Neural progenitor cell (in vitro differentiated cells): ENCODE results near the gene ITPR2. TPM values are rescaled to one million over a fixed set of nuclear protein-coding genes. Genes with fewer than 3 reads are reported as not detected.
"Not testable (repeated sequence)": the region's sequence is repeated elsewhere in the genome, so short reads cannot be mapped to it uniquely, and the experiment has no call there.

Experiments
- DNase-seq: peaks from one replicate; pipeline ENCODE4 v3.0.0-alpha.2; 2016; ENCODE audit warnings: low spot score
- H2AFZ ChIP-seq: fragments of 200-600 bp; sonication (generic); replicated peaks from 2 replicates; pipeline ENCODE4 v1.6.1; 2016; ENCODE audit warnings: antibody characterized with exemption
- H3F3A ChIP-seq: fragments of 200-600 bp; sonication (generic); 2 replicates; pipeline ENCODE4 v1.6.1; 2016; ENCODE audit warnings: antibody characterized with exemption, low read depth
- H3K27ac ChIP-seq: fragments of 200-600 bp; sonication (generic); 2 replicates; pipeline ENCODE4 v1.5.1; 2016; ENCODE audit warnings: mild to moderate bottlenecking
- H3K27me3 ChIP-seq: fragments of 200-600 bp; sonication (generic); 2 replicates; pipeline ENCODE4 v1.6.1; 2016; ENCODE audit warnings: mild to moderate bottlenecking, moderate library complexity
- H3K36me3 ChIP-seq: fragments of 200-600 bp; sonication (generic); 2 replicates; pipeline ENCODE4 v1.5.1; 2016
- H3K4me1 ChIP-seq: fragments of 200-600 bp; sonication (generic); 2 replicates; pipeline ENCODE4 v1.6.1; 2016; ENCODE audit warnings: mixed run types
- H3K4me2 ChIP-seq: fragments of 200-600 bp; sonication (generic); 2 replicates; pipeline ENCODE4 v1.6.1; 2016
- H3K4me3 ChIP-seq: fragments of 200-600 bp; sonication (generic); 2 replicates; pipeline ENCODE4 v1.5.1; 2016
- H3K79me2 ChIP-seq: fragments of 200-600 bp; sonication (generic); 2 replicates; pipeline ENCODE4 v1.6.1; 2016; ENCODE audit warnings: low read depth
- H3K9ac ChIP-seq: fragments of 200-600 bp; sonication (generic); 2 replicates; pipeline ENCODE4 v1.6.1; 2016
- H3K9me3 ChIP-seq: fragments of 200-600 bp; sonication (generic); 2 replicates; pipeline ENCODE4 v1.5.1; 2016; ENCODE audit warnings: low read depth
- H4K20me1 ChIP-seq: fragments of 200-600 bp; sonication (generic); 2 replicates; pipeline ENCODE4 v1.6.1; 2016; ENCODE audit warnings: low read depth
- H3K27ac Mint-ChIP-seq: 3 replicates; pipeline ENCODE4 v1.8.0; 2021; ENCODE audit warnings: mixed read lengths
- H3K27me3 Mint-ChIP-seq: 2 replicates; pipeline ENCODE4 v1.8.0; 2022; ENCODE audit warnings: low read depth, mild to moderate bottlenecking, inconsistent platforms, moderate library complexity, mixed read lengths; ENCODE audit not compliant: insufficient read depth
- H3K36me3 Mint-ChIP-seq: 3 replicates; pipeline ENCODE4 v1.8.0; 2021; ENCODE audit warnings: mixed read lengths
- H3K4me1 Mint-ChIP-seq: 3 replicates; pipeline ENCODE4 v1.8.0; 2021; ENCODE audit warnings: mixed read lengths
- H3K4me3 Mint-ChIP-seq: 3 replicates; pipeline ENCODE4 v1.8.0; 2021; ENCODE audit warnings: mild to moderate bottlenecking, moderate library complexity, mixed read lengths
- H3K9me3 Mint-ChIP-seq: 3 replicates; pipeline ENCODE4 v1.8.0; 2020; ENCODE audit warnings: mixed read lengths
- EZH2 ChIP-seq: fragments of 200-600 bp; sonication (generic); IDR thresholded peaks from 2 replicates; pipeline ENCODE4 v1.6.1; 2017; ENCODE audit warnings: antibody characterized with exemption, mild to moderate bottlenecking, moderate library complexity
- EZH2phosphoT487 ChIP-seq: fragments of 200-600 bp; sonication (generic); IDR thresholded peaks from 2 replicates; pipeline ENCODE4 v1.6.1; 2017; ENCODE audit warnings: antibody characterized with exemption
- total RNA-seq: library from RNA; depleted of rRNA; stranded (reverse); fragments of >200 nt; gene quantifications from 2 replicates; pipeline ENCODE4 v1.2.3, GENCODE V29; 2015; ENCODE audit warnings: low replicate concordance
- TF ChIP-seq, protein P1 (sequence below): fragments of 200-600 bp; sonication (generic); IDR thresholded peaks from 2 replicates; pipeline ENCODE4 v1.5.1; 2017; ENCODE audit warnings: antibody characterized with exemption, mild to moderate bottlenecking

Gene ITPR2
- total RNA-seq, 1 donor from 2014 or later, result 11.4 TPM

DNA sequence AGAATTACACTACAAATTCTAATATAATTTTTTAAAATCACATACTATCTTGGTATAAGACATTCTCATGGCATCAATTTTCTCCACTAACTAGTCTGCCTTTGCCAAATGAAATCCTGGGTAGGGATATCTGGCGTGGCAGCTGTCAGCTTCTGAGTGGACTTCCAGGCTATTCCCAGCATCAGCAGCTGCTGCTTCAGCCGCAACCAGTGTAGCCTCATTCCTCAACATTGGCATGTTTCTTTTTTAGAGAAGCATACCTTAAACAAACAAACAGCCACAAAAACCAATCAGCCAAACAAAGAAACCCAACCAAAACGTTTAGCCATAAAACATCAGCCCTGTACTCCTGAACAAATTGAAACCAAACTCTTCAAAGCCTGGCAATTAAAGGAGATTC is 401.8 kb downstream of the ITPR2 start:
- no peak for DNase-seq
- TF ChIP-seq, protein P1, sequence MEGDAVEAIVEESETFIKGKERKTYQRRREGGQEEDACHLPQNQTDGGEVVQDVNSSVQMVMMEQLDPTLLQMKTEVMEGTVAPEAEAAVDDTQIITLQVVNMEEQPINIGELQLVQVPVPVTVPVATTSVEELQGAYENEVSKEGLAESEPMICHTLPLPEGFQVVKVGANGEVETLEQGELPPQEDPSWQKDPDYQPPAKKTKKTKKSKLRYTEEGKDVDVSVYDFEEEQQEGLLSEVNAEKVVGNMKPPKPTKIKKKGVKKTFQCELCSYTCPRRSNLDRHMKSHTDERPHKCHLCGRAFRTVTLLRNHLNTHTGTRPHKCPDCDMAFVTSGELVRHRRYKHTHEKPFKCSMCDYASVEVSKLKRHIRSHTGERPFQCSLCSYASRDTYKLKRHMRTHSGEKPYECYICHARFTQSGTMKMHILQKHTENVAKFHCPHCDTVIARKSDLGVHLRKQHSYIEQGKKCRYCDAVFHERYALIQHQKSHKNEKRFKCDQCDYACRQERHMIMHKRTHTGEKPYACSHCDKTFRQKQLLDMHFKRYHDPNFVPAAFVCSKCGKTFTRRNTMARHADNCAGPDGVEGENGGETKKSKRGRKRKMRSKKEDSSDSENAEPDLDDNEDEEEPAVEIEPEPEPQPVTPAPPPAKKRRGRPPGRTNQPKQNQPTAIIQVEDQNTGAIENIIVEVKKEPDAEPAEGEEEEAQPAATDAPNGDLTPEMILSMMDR, result no peak
- TF ChIP-seq EZH2phosphoT487 (no peak), EZH2 (no peak)
- Mint-ChIP-seq H3K36me3 (no peaks in the 10 kb centered on the region), H3K27me3 (no peaks in the 10 kb centered on the region), H3K4me3 (no peak overlapping the region), H3K4me1 (no peaks in the 10 kb centered on the region), H3K9me3 (no peaks in the 10 kb centered on the region), H3K27ac (no peak overlapping the region)
- Histone ChIP-seq H2AFZ (no peak overlapping the region), H3K9ac (no peak overlapping the region), H3K4me1 (no peaks in the 10 kb centered on the region), H3K27ac (no peak overlapping the region), H3K36me3 (no peaks in the 10 kb centered on the region), H3K27me3 (no peaks in the 10 kb centered on the region), H3K4me3 (no peak overlapping the region), H4K20me1 (no peaks in the 10 kb centered on the region), H3K79me2 (no peaks in the 10 kb centered on the region), H3F3A (no peaks in the 10 kb centered on the region), H3K9me3 (no peaks in the 10 kb centered on the region), H3K4me2 (no peak overlapping the region)

DNA sequence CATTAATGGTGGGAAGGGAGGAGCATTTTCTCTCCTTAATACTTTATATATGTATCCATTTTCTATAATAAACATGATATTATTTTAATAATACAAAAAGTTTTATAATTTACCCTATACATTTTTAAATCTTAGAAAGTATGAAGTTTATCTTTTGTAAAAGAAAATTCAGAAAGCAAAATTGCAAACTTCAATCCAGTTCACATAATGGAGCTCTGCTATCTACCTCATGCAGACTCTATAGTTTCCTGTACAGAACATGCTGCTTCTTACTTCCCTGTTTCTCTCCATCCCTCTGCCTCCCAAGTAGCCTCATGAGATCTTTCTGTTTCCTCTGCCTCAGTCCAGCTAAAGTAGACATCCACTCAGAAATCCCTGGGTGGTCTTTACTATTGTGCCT is 402.4 kb downstream of the ITPR2 start:
- not testable (repeated sequence) for H3K27ac ChIP-seq, H3K4me1 ChIP-seq, H3K4me2 ChIP-seq, H3K27me3 ChIP-seq, DNase-seq, H3K9me3 Mint-ChIP-seq, H3K9me3 ChIP-seq, H3K4me1 Mint-ChIP-seq, H3F3A ChIP-seq, H3K36me3 ChIP-seq, H3K79me2 ChIP-seq, H3K4me3 ChIP-seq, H3K4me3 Mint-ChIP-seq, H3K9ac ChIP-seq, H4K20me1 ChIP-seq, H3K27ac Mint-ChIP-seq, H3K36me3 Mint-ChIP-seq, H2AFZ ChIP-seq, H3K27me3 Mint-ChIP-seq

GRCh38 chr12:26429070-26429691 is 403.8 kb downstream of the ITPR2 start:
- Histone ChIP-seq H3F3A (no peaks in the 10 kb centered on the region), H3K4me2 (no peak overlapping the region), H3K27me3 (no peaks in the 10 kb centered on the region), H3K9me3 (no peaks in the 10 kb centered on the region), H3K4me3 (no peak overlapping the region), H3K9ac (no peak overlapping the region), H4K20me1 (no peaks in the 10 kb centered on the region), H3K4me1 (no peaks in the 10 kb centered on the region), H3K79me2 (no peaks in the 10 kb centered on the region), H2AFZ (no peak overlapping the region), H3K36me3 (no peaks in the 10 kb centered on the region), H3K27ac (no peak overlapping the region)
- DNase-seq, result no peak
- H3K9me3 Mint-ChIP-seq, result no peaks in the 10 kb centered on the region
- TF ChIP-seq EZH2phosphoT487, result no peak
- no peak for TF ChIP-seq EZH2
- H3K27me3 Mint-ChIP-seq, result no peaks in the 10 kb centered on the region
- no peak overlapping the region for H3K27ac Mint-ChIP-seq
- no peaks in the 10 kb centered on the region for H3K36me3 Mint-ChIP-seq
- H3K4me3 Mint-ChIP-seq, result no peak overlapping the region
- no peaks in the 10 kb centered on the region for H3K4me1 Mint-ChIP-seq

DNA sequence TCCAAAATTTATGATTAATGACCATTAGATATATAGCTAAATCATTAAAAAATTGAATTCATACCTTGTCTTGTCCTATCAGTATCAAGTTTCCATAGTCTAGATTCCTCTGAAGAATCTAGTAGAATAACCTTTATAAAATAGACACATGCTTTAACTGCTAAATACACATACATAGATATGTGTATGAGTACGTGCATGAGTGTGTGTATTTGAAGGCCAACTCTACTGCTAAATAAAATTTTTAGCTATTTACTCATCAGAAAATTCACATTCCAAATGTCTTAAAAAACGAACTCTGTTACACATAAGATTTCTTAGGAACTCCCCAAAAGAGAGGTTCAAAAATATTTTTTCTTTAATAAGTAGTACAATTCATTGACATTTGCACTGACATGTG is 404.6 kb downstream of the ITPR2 start:
- no peak overlapping the region for H3K27ac ChIP-seq
- no peaks in the 10 kb centered on the region for H3K4me1 ChIP-seq
- H3F3A ChIP-seq, result no peaks in the 10 kb centered on the region
- H3K27me3 ChIP-seq, result no peaks in the 10 kb centered on the region
- H3K27ac Mint-ChIP-seq, result no peak overlapping the region
- H3K4me3 Mint-ChIP-seq, result no peak overlapping the region
- H3K27me3 Mint-ChIP-seq, result no peaks in the 10 kb centered on the region
- no peaks in the 10 kb centered on the region for H3K36me3 ChIP-seq
- H3K9me3 Mint-ChIP-seq, result no peaks in the 10 kb centered on the region
- H3K9ac ChIP-seq, result no peak overlapping the region
- H3K4me2 ChIP-seq, result no peak overlapping the region
- no peaks in the 10 kb centered on the region for H3K4me1 Mint-ChIP-seq
- no peaks in the 10 kb centered on the region for H3K36me3 Mint-ChIP-seq
- no peaks in the 10 kb centered on the region for H4K20me1 ChIP-seq
- TF ChIP-seq EZH2 (no peak), EZH2phosphoT487 (no peak)
- TF ChIP-seq, protein P1, result no peak
- no peaks in the 10 kb centered on the region for H3K9me3 ChIP-seq
- no peak overlapping the region for H2AFZ ChIP-seq
- no peaks in the 10 kb centered on the region for H3K79me2 ChIP-seq
- no peak for DNase-seq
- no peak overlapping the region for H3K4me3 ChIP-seq
